NT2/D1 (cell line): Measurements from ENCODE around the gene TOR4A.

Experiments
- SUZ12 ChIP-seq: IDR thresholded peaks from 2 replicates; pipeline ENCODE4 v1.6.1; 2011; ENCODE audit not compliant: insufficient read length, insufficient read depth; ENCODE audit errors: extremely low read depth
- YY1 ChIP-seq: IDR thresholded peaks from 2 replicates; pipeline ENCODE4 v1.6.1; 2011; ENCODE audit not compliant: insufficient read length, insufficient read depth
- ZNF274 ChIP-seq: IDR thresholded peaks from 2 replicates; pipeline ENCODE4 v1.6.1; 2011; ENCODE audit warnings: mild to moderate bottlenecking, low read depth, low read length

- TF ChIP-seq ZNF274 (no peak), SUZ12 (no peak), YY1 (no peak)
Observed at GRCh38 chr9:137247135-137247915, 30.2 kb upstream of the TOR4A start.
